NCI-H2029 (cell line): ENCODE results near the gene OBP2B.
"Not testable (repeated sequence)": the region's sequence is repeated elsewhere in the genome, so short reads cannot be mapped to it uniquely, and the experiment has no call there.

Experiments used
- DNase-seq: peaks from one replicate; lab custom pipeline; 2025; lab: John Stamatoyannopoulos, UW

Gene OBP2B

GRCh38 chr9:133201424-133202144, 7.5 kb downstream of the OBP2B start:
- DNase-seq = no peak

GRCh38 chr9:133200631-133201030, 8.4 kb downstream of the OBP2B start:
- no peak for DNase-seq

DNA sequence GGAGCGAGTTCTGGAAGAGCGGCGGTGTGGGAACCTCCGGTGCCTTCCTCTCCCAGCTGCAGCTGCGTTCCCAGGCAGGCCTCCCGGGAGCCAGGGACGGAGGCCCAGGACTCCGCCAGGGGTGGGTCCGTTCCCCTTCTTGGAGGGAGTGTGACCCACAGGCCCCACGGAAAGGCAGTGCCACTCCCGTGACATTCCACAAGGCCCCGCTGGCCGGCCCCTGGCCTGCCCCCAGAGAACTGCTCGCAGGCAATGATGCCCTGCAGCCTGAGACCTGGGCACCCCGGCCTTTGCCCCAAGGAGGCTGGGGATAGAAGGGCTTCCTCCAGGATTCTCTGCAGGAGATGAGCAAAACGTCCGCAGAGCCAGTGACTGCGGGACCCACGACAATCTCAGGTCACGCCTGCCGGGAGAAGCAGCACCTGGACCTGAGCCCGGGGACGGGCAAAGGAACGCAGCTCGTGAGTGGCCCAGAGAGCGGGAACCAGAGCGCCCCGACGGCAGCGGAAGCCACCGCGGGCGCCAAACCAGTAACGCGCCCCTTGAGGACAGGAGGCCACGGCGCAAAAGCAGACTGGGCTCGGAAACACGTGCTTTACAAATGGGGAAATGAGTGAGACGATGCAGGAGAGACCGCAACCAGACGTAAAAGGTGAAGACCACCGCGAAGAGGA, 9.3 kb downstream of the OBP2B start:
- DNase-seq = no peak

- no peak for DNase-seq
Measured at GRCh38 chr9:133195029-133195428, 14.0 kb downstream of the OBP2B start.

GRCh38 chr9:133194597-133194996, 14.5 kb downstream of the OBP2B start:
- DNase-seq = no peak

DNA sequence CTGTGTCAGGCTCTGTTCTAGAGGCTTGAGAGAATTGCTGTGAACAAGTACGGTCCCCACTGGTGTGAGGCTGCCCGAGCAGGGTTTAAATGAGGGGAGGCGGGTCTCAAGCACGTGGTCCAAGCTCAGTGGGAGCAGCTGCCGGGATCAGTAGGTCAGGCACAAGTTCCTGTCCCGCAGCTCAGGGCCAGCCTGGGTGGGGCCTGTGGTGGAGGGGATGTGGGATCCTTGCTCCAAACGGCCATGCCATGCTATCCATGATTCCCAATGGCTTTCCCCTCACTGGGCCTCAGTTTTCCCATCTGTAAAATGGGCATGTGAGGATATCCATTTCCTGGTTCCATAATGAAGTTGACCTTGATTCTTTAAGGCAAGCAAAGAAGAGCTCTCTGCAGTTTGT, 17.1 kb downstream of the OBP2B start:
- no peak for DNase-seq

- DNase-seq = no peak
Measured at GRCh38 chr9:133189826-133190225, 19.2 kb downstream of the OBP2B start.

GRCh38 chr9:133188843-133189180, 20.2 kb downstream of the OBP2B start:
- DNase-seq = no peak

GRCh38 chr9:133188006-133188842, 20.8 kb downstream of the OBP2B start:
- DNase-seq = no peak

GRCh38 chr9:133187561-133188005, 21.5 kb downstream of the OBP2B start:
- DNase-seq = no peak

DNA sequence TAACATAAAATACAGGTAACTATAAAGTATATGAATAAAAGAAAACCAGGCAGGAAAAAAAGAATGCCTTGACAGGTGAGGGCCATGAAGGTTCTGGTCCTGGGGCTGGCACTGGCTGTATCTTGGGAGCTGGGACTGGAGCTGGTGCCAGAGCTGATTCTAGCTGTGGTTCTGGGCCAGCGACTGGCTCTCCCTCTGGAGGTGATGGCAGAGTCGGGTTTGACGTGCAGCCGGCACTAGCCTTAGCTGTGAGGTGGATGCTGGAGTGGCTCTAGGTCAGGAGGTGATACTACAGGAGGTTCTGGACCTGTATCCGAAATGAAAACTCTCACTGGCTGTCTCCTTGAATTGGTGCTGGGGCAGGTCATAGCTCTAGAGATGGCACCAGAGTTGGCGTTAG, 22.3 kb downstream of the OBP2B start:
- no peak for DNase-seq

GRCh38 chr9:133184971-133185370, 24.1 kb downstream of the OBP2B start:
- peak; percentile 66 for DNase-seq

GRCh38 chr9:133182151-133182550, 26.9 kb downstream of the OBP2B start:
- DNase-seq = no peak

DNA sequence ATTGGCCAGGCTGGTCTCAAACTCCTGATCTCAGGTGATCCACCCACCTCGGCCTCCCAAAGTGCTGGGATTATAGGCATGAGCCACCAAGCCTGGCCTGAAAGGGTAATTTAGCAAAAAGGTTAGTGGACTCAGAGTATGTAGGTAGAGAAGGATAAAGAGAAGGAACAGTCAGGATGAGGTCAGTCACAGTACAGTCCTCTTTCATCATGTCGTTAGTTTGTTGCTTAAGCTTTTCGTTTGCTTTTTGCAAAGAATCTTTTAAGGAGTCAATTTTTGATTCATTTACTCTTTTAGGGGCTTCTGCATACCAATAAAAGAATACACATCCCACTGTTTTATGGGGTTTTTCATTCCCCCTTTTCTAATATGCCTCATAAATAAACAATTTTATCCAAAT, 27.5 kb downstream of the OBP2B start:
- DNase-seq = no peak

GRCh38 chr9:133180953-133181352, 28.1 kb downstream of the OBP2B start:
- DNase-seq = no peak

GRCh38 chr9:133173056-133173455, 36.0 kb downstream of the OBP2B start:
- DNase-seq = no peak

DNA sequence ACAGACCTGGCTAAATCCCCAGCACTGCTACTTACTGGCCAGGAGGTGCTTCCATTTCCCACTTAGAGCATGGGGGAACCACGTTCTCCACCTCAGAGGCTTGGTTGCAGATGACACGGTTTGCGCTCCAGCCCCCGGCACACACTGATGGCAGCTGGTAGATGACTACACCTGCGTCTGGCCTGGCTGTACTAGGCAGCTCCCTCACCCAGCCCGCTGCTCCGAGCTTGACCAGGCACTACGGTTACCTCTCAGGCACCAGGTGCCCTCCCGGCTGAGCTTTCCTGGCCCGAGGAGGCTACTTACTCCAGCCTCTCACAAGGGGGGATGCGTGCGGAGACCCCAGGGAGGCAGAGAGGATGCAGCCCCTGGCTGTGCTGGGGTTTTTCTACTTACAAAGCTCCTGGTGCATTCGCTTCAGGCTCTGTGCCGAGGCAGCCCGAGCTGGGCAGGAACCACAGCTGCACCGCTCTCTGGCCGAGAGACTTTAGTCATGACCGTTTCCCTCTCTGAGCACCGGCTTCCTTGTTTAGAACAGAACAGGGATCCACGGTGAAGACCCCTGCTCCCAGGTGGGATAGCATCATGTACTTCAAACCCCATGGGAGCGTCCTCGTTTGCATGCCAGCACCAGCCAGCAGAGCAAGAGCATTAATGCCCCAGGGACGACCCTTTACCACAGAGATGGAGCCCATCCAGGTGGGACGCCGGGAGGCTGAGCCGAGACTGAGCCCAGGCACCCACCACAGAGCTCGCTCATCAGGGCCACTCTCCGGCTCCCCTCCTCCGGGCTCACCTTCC, 37.7 kb downstream of the OBP2B start:
- DNase-seq = no peak

- DNase-seq = no peak
Measured at GRCh38 chr9:133170716-133171115, 38.3 kb downstream of the OBP2B start.

DNA sequence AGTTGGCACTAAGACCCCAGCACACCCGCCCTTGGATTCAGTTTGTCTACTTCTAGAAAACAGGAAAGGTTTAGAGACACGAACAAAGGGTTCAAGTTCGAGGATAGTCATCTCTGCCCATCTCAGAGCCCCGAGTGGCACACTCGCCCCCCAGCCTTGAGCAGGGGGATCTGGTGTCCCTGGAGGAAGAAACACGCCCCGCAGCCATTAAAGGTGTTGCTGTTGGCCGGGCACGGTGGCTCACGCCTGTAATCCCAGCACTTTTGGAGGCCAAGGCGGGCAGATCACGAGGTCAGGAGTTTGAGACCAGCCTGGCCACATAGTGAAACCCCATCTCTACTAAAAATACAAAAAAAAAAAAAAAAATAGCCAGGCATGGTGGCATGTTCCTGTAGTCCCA, 39.4 kb downstream of the OBP2B start:
- DNase-seq = not testable (repeated sequence)

- no peak for DNase-seq
Measured at GRCh38 chr9:133169102-133169501, 39.9 kb downstream of the OBP2B start.

DNA sequence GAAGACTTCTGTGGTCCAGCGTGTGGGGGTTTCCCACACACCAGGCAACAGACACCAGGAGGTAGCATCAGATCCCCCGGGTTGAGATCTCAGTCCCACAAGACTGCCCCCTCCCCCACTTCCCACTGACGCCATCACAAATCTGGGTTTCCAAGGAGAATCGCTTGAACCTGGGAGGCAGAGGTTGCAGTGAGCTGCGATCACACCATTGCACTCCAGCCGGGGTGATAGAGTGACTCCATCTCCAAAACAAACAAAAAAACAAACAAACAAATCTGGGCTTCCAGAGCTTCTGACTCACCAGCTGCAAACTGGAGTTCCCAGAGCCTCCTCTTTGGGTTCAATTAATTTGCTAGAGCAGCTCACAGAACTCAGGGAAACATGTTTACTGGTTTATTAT, 40.6 kb downstream of the OBP2B start:
- no peak for DNase-seq

DNA sequence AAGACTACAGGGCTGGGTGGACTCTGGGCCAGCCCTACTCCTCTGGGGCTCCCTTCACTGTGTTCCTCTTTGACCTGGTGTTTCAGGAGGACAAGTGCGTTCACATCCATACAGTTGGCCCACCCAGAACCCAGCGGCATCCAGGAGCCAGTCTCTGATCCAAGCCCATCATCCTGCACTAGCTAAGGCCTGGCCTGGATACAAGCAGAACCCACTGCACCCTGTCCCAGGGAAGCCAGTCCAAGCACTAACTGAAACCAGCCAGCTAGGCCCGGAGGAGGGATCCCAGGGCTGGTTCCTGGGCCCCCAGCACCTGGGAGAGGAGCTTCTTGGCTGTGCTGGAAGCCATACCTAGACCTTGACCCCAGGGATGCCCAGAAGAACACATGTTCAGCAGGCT, 41.3 kb downstream of the OBP2B start:
- DNase-seq = no peak
